ENCODE results near the gene IPO5.

The IPO5 gene

GRCh38 chr13:97953376-97953970, at the start of gene IPO5:
Gene IPO5 (plus strand): TSS chr13:97953675. CDS start chr13:97976697, 23,022 bp downstream.
- DNase-seq (ENCODE audit: low read depth), result no peak

DNA sequence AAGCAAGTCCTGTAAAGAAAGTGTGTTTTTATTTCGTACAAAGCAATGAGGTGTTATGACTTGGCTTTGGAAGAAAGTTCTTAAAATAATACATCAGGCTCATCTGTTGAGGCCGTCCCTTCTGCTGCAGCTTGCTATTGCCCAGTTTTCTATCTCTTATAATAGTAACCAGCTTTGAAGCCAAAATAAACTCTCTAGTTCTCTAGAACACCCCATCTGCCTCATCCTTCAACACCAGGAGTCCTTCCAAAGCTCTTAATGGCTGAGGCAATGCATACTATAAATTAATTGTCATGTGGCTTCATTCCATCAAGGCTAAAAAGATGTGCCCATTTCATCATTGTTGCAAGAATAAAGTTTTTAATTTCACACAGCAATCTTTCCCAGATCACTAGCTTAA, 49.4 kb upstream of the IPO5 start:
- no peak for DNase-seq (ENCODE audit: low read depth)

DNA sequence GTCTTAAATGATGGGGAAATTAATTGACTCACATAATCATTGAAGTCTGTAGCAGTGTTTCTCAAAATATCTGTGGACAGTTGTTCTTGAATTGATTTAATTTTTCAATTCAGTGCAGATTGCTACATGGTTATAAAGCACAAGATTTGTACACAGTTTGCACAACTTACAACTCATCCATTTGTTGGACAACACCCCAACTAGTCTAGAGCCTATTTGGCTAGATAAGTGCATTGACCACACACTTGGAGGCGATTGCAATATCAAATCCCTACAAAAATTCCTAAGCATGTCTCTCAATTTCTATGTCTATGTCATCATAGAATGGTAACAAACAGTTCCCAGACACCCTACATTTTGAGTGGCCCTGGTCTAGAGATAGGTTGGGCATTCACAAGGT, 48.0 kb upstream of the IPO5 start:
- no peak for DNase-seq (ENCODE audit: low read depth)

DNA sequence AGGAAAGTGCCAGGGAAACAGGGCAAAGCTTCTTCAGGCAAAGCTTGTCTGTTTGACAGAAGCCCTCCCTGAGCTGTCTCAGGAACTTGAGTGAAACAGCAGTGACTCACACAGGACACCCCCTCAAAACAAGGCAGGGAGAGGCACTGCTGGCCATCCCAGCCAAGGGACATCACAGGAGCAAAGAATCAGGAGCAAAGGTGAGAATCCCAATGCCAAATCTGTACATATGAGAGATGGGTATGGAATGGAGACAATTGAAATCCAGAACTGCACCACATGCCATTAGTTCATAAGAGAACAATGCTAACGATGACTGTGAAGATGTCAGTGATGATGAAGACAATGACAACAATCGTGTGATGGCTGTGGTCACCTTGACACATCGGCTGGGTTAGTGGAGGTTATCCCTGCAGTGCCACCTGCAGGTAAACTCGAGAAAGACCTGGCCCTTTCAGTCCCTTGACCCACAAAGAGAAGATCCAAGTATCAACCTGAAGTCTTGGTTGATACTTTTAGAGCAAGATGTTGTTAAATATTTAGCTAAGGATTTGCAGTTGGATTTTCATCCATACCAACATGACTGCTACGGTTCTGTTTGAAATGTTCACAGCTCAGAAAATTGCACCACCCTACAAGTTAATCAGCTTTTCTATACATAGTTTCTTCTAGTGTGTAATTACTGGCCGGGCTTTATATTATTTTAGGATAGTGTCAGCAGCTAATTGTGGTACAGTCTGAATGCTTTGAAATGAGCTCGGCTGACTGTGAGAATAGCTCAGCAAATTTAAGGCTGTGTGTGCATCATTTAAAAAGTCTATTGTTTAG, 42.0 kb upstream of the IPO5 start:
- DNase-seq (ENCODE audit: low read depth), result no peak

- no peak for DNase-seq (ENCODE audit: low read depth)
Measured at GRCh38 chr13:97912139-97912535, 41.3 kb upstream of the IPO5 start.

- DNase-seq (ENCODE audit: low read depth), result no peak
Measured at GRCh38 chr13:97913206-97913605, 40.3 kb upstream of the IPO5 start.

- no peak for DNase-seq (ENCODE audit: low read depth)
Measured at GRCh38 chr13:97914540-97914939, 38.9 kb upstream of the IPO5 start.

GRCh38 chr13:97921176-97921816, 32.2 kb upstream of the IPO5 start:
- peak; percentile 42 for DNase-seq (ENCODE audit: low read depth)

DNA sequence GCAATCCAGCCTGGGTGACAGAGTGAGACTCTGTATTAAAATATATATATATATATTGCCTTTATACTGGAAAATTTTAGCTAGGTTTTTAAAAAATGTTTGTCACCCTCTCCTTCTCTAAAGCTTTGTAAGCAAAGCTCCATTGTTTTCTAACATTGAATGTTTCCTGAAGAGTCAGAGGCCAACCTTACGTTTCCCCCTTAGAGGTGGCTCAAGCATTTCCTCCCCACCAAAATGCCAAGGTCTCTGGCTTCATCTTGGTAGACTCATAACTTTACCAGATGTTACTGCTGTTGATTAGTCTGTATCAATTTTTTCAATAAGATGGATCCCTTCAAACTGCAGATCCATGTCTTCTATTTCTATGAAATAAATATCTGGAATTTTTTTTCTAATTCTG, 25.2 kb upstream of the IPO5 start:
- no peak for DNase-seq (ENCODE audit: low read depth)

DNA sequence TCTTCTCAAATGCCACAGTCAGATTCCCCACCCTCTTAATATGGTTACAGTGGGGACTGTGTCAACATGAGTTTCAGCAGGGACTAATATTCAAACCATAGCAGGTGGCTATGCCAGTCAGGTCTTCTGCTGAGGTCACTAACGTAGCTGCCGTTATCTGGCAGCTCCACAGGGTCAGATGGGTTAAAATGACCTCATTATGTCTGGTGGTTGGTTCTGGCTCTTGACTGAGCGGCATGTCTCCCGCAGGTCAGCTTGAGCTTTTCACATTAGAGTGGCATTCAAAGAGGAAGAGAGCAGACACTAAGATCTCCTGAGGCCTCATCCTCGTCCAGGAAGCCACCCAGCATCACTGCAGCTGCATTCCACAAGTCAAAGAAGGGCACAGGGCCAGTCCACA, 21.4 kb upstream of the IPO5 start:
- no peak for DNase-seq (ENCODE audit: low read depth)

GRCh38 chr13:97932647-97933046, 20.8 kb upstream of the IPO5 start:
- no peak for DNase-seq (ENCODE audit: low read depth)

DNA sequence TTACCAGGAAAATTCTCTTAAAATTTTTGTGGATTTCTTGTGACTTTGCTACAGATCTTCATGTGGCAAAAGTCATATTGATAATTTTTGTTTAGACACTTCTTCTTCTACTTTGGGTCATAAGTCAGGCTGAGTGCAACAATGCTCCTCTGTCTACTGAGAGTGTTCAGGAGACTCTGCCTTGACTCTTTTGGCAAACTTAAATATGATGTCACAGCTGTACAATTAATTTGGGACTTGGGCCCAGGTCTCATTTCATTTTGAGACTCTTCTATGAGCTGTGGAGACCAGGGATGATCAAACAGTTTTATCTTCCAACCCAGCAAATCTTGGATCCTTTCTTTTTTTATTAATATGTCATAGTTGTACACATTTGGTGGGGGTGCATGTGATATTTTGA, 19.7 kb upstream of the IPO5 start:
- no peak for DNase-seq (ENCODE audit: low read depth)

GRCh38 chr13:97934590-97934989, 18.9 kb upstream of the IPO5 start:
- DNase-seq (ENCODE audit: low read depth), result no peak

- DNase-seq (ENCODE audit: low read depth), result no peak
Measured at GRCh38 chr13:97935071-97935470, 18.4 kb upstream of the IPO5 start.

GRCh38 chr13:97936036-97936435, 17.4 kb upstream of the IPO5 start:
- DNase-seq (ENCODE audit: low read depth), result no peak

DNA sequence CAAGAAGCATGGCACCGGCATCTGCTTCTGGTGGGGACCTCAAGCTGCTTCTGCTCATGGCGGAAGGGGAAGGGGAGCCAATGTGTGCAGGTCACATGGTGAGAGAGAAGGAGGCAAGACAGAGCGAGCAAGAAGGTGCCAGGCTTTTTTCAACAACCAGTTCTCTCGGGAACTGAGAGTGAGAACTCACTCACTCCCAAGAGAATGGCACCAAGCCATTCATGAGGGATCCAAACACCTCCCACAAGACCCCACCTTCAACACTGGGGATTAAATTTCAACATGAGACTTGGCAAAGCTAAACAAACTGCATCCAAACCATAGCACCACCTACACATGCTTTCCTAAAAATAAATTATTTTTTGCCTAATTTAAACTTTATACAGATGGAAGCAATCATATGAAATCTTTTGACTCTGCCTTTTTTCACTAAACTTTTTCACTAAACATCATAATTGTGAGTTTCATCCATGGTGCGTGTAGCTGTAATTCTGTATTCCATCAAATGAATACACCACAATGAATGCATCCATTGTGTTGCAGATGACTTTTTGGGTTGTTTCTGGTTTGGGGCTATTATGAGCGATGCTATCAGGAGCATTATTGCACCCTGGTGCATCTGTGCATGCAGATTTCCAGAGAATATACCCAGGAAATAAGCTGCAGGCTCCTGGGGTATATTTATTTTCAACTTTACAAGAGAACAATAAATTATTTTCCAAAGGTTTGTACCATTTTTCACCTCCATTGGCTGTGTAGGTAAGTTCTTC, 14.6 kb upstream of the IPO5 start:
- DNase-seq (ENCODE audit: low read depth), result no peak

DNA sequence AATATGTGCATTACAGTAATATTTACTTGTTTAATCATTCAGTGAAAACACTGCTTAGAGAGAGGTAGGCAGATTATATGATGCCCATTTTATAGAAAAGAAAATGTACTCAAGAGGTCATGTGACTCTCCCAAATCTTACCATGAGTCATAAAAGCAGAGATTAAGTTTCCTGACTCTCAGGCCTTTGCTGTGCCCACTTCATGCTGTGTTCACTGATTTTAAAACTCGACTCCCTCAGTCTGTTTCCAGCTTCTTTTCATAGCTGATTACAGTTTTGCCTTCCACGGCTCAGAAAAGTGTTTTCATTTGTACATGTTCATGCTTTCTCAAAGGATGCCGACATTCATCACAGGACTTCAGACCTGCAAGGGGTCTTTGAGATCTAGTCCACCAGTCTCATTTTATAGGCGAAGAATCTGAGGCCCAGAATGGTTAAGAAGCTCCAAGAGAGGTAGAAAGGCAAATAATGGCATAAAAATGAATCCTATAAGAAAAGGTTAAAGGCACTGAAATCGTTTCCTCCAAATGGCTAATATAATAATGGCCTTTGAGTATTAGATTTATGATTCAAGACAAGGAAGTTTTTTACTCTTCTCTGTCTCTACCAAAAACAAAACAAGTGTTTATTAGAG, 9.0 kb upstream of the IPO5 start:
- DNase-seq (ENCODE audit: low read depth), result no peak

GRCh38 chr13:97945342-97945741, 8.1 kb upstream of the IPO5 start:
- no peak for DNase-seq (ENCODE audit: low read depth)

- DNase-seq (ENCODE audit: low read depth), result no peak
Measured at GRCh38 chr13:97945792-97946419, 7.6 kb upstream of the IPO5 start.

DNA sequence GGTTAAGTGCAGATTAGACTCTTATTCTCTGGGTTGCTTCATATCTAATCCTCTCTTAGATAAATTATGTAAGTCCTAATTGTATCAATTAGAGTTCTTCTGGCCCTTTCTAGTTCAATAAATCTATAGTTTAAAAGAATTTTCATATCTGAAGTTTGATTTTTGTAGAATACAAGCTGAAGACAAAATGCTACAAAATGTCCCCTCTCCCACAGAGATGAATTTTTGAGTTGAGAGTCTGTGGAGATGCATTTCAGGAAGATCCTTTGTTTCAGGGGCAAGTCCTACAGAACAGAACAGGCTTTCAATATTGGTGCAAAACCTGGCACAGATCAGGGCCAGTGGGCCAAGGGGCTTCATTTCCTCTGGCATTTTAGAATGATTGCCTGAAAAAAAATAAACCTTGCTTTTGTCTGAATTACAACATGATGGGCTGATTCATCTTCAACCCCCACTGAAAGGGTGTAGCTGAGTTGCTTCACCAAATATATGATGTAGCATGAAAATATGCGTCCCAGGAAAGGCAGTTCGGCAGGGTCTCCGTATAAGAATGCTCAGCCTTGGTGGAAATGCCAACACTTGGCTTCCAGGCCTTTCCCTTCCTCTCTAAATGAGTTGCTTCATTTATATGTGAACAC, 6.4 kb upstream of the IPO5 start:
- peak; percentile 68 for DNase-seq (ENCODE audit: low read depth)

DNA sequence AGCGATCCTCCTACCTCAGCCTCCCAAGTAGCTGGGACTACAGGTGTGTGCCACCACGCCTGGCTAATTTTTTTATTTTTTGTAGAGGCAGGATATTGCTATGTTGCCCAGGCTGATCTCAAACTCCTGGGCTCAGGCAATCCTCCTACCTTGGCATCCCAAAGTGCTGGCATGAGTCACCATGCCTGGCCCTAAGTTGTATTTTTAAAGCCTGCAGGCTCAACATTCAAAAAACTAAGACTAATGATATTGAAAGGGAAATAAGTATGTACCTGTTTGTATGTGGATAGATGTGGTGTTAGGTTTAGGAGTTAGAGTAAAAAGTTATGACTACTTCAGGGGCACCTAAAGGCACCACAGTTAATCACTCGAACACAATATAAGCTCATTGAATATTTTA, 5.4 kb upstream of the IPO5 start:
- no peak for DNase-seq (ENCODE audit: low read depth)

Data from GM04504 (cell line).